ENCODE data around the gene RNF130.

RNF130 gene

GRCh38 chr5:180097163-180097894, 25.8 kb upstream of the RNF130 start:
- no peak for TF ChIP-seq CTCF (IDR thresholded peaks at IDR 0.05; ENCODE audit: low read depth, low read length)
- no peak for DNase-seq (ENCODE audit: extremely low read depth, low read depth)

GRCh38 chr5:180096616-180097015, 25.1 kb upstream of the RNF130 start:
- TF ChIP-seq CTCF (IDR thresholded peaks at IDR 0.05; ENCODE audit: low read depth, low read length), result no peak
- no peak for DNase-seq (ENCODE audit: extremely low read depth, low read depth)

- no peak for DNase-seq (ENCODE audit: extremely low read depth, low read depth)
- TF ChIP-seq CTCF (IDR thresholded peaks at IDR 0.05; ENCODE audit: low read depth, low read length), result no peak
Observed at GRCh38 chr5:180095545-180095944, 24.0 kb upstream of the RNF130 start.

- no peak for DNase-seq (ENCODE audit: extremely low read depth, low read depth)
- TF ChIP-seq CTCF (IDR thresholded peaks at IDR 0.05; ENCODE audit: low read depth, low read length), result no peak
Observed at GRCh38 chr5:180093651-180094382, 22.3 kb upstream of the RNF130 start.

GRCh38 chr5:180093241-180093640, 21.7 kb upstream of the RNF130 start:
- no peak for DNase-seq (ENCODE audit: extremely low read depth, low read depth)
- no peak for TF ChIP-seq CTCF (IDR thresholded peaks at IDR 0.05; ENCODE audit: low read depth, low read length)

- no peak for DNase-seq (ENCODE audit: extremely low read depth, low read depth)
- no peak; the same call in 1 of the 2 replicates for TF ChIP-seq CTCF (IDR thresholded peaks at IDR 0.05; ENCODE audit: low read depth, low read length)
Observed at GRCh38 chr5:180090769-180091546, 19.4 kb upstream of the RNF130 start.
